H1 (cell line): ENCODE results near the gene S100A4.

ENCODE experiments used
- BCL11A ChIP-seq, 2 experiments: IDR thresholded peaks; one replicate each; pipeline ENCODE4 v1.6.1; 2011; ENCODE audit warnings: low read depth in 2 of 2, low read length in 2 of 2, mild to moderate bottlenecking in 2 of 2
- BRCA1 ChIP-seq: IDR thresholded peaks from 2 replicates; pipeline ENCODE4 v1.6.1; 2012; ENCODE audit warnings: low read depth, low read length, improper control_type of control experiment
- CBX8 ChIP-seq: fragments of 300-800, 300-1000 bp; sonication (generic); IDR thresholded peaks from 2 replicates; pipeline ENCODE4 v1.7.1; 2016; ENCODE audit warnings: low read depth, low read length, borderline replicate concordance
- CEBPB ChIP-seq: IDR thresholded peaks from 2 replicates; pipeline ENCODE4 v1.6.1; 2012; ENCODE audit warnings: low read depth, low read length
- CTCF ChIP-seq, 3 experiments: IDR thresholded peaks; 1 replicate in 2 of 3; 2 replicates in 1 of 3; pipeline versions ENCODE4 v1.5.1 to v1.6.1; 2011; ENCODE audit warnings: low read length in 3 of 3, mild to moderate bottlenecking in 3 of 3, inconsistent platforms in 2 of 3, low read depth in 1 of 3, moderate library complexity in 1 of 3; ENCODE audit not compliant: insufficient read depth in 1 of 3; ENCODE audit errors: control extremely low read depth in 1 of 3
- JUN ChIP-seq: IDR thresholded peaks from 2 replicates; pipeline ENCODE4 v1.6.1; 2011; ENCODE audit warnings: low read depth, mild to moderate bottlenecking, improper control_type of control experiment, low read length
- MAX ChIP-seq: IDR thresholded peaks from 2 replicates; pipeline ENCODE4 v1.6.1; 2012; ENCODE audit warnings: inconsistent platforms
- POLR2A ChIP-seq, 2 experiments: IDR thresholded peaks; 1 replicate in 1 of 2; 2 replicates in 1 of 2; pipeline ENCODE4 v1.6.1; 2011; ENCODE audit warnings: low read depth in 2 of 2, low read length in 2 of 2, mild to moderate bottlenecking in 2 of 2; ENCODE audit errors: control extremely low read depth in 1 of 2
- RAD21 ChIP-seq, 2 experiments: IDR thresholded peaks in 1 of 2; conservative IDR thresholded peaks in 1 of 2; 2 replicates each; pipeline ENCODE4 v1.6.1; 2011; ENCODE audit warnings: low read depth in 2 of 2, low read length in 2 of 2, improper control_type of control experiment in 1 of 2, inconsistent platforms in 1 of 2, mild to moderate bottlenecking in 1 of 2, moderate library complexity in 1 of 2
- SAP30 ChIP-seq: fragments of 300-600 bp; sonication (generic); IDR thresholded peaks from 2 replicates; pipeline ENCODE4 v1.7.1; 2012; ENCODE audit warnings: low read length, moderate library complexity, mild to moderate bottlenecking, inconsistent platforms; ENCODE audit not compliant: insufficient read depth, insufficient replicate concordance
- TBP ChIP-seq: IDR thresholded peaks from 2 replicates; pipeline ENCODE4 v1.6.1; 2011; ENCODE audit warnings: low read depth, low read length, improper control_type of control experiment
- USF2 ChIP-seq: IDR thresholded peaks from 2 replicates; pipeline ENCODE4 v1.6.1; 2011; ENCODE audit warnings: low read length, improper control_type of control experiment
- YY1 ChIP-seq: IDR thresholded peaks from 2 replicates; pipeline ENCODE4 v1.6.1; 2011; ENCODE audit warnings: low read depth, mild to moderate bottlenecking, low read length

GRCh38 chr1:153546796-153547559, 1.4 kb upstream of the S100A4 start:
- TF ChIP-seq SAP30: no peak
- no peak for TF ChIP-seq TBP
- peak in 2 of 3 experiments; percentile 8 to 10; a peak in 2 of 4 replicates for TF ChIP-seq CTCF (IDR thresholded peaks at IDR 0.05; ENCODE audit: control extremely low read depth in 1 of 3, insufficient read depth in 1 of 3, low read depth in 1 of 3, low read length in 3 of 3)
- no peak for TF ChIP-seq BRCA1
- TF ChIP-seq JUN: no peak
- TF ChIP-seq POLR2A (IDR thresholded peaks at IDR 0.05; ENCODE audit: control extremely low read depth in 1 of 2, low read depth in 2 of 2, low read length in 2 of 2): no peak
- no peak for TF ChIP-seq BCL11A (IDR thresholded peaks at IDR 0.05; ENCODE audit: low read depth in 2 of 2, low read length in 2 of 2)
- TF ChIP-seq RAD21 (IDR thresholded peaks at IDR 0.05 in 1 of 2, conservative IDR thresholded peaks at IDR 0.05 in 1 of 2; ENCODE audit: low read depth in 2 of 2, low read length in 2 of 2): no peak
- no peak for TF ChIP-seq USF2
- TF ChIP-seq MAX: no peak; the same call in 1 of the 2 replicates
- TF ChIP-seq YY1: no peak
- TF ChIP-seq CEBPB: no peak
- TF ChIP-seq CBX8: no peak
